Measurements from ENCODE around the gene OR2AT4.
"Not testable (repeated sequence)": the region's sequence is repeated elsewhere in the genome, so short reads cannot be mapped to it uniquely, and the experiment has no call there.

The OR2AT4 gene

GRCh38 chr11:75096456-75097172 lies at the start of gene OR2AT4:
Gene OR2AT4 (minus strand): TSS chr11:75096876.
- no peak for DNase-seq (ENCODE audit: low spot score)

GRCh38 chr11:75145972-75146519 lies 49.4 kb upstream of the OR2AT4 start:
- DNase-seq (ENCODE audit: low spot score), result no peak

GRCh38 chr11:75145196-75145971 lies 48.7 kb upstream of the OR2AT4 start:
- DNase-seq (ENCODE audit: low spot score), result no peak

DNA sequence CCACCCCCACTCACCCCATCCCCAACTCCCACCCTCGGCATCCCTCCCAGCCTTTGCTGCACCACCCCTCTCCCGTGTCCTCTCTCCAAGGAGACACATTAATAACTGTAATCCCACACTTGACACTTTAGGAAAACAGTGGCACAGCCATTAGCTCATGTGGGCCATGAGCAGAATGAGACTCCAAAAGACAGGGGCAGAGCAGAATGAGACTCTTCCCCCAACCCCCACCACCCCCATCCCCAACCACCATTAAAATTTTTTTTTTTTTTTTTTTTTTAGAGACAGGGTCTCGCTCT lies 48.0 kb upstream of the OR2AT4 start:
- no peak for DNase-seq (ENCODE audit: low spot score)

DNA sequence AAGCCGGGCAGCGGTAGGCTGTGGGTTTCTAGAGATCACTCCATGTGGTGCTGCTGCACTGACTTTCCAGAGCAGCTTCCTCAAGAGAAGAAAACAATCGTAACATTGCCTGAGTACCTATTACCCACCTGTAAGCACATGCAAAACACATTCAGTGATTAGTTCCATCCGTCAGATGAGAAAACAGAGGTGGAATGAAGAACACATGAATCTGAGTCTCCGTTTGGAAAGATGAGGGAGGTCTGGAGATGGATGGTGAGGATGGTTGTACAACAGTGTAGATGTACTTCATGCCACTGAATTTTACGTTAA lies 46.7 kb upstream of the OR2AT4 start:
- no peak for DNase-seq (ENCODE audit: low spot score)

GRCh38 chr11:75142714-75143419 lies 46.2 kb upstream of the OR2AT4 start:
- no peak for DNase-seq (ENCODE audit: low spot score)

DNA sequence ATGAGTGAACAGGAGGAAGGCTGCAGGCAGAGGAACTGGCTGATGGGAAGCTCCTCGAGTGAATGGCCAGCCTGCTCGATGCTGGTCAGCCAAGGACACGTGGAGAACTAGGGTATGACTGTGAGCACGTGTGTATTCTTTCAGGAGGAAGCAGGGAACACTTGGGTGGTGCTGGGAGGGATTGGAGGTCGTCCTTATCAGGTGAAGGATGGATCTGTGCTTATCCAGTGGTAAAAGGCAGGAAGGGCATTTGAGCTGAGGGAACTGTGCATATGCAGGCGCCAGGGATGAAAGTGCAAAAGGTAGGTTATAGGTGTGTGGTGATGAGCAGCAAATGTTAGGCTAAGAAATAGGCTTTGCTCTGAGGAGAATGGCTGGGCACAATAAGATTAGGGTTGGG lies 44.5 kb upstream of the OR2AT4 start:
- DNase-seq (ENCODE audit: low spot score), result no peak

- peak; percentile 87 for DNase-seq (ENCODE audit: low spot score)
Measured at GRCh38 chr11:75140269-75141138, 43.8 kb upstream of the OR2AT4 start.

GRCh38 chr11:75135651-75136050 lies 39.0 kb upstream of the OR2AT4 start:
- DNase-seq (ENCODE audit: low spot score), result no peak

GRCh38 chr11:75135021-75135650 lies 38.5 kb upstream of the OR2AT4 start:
- no peak for DNase-seq (ENCODE audit: low spot score)

DNA sequence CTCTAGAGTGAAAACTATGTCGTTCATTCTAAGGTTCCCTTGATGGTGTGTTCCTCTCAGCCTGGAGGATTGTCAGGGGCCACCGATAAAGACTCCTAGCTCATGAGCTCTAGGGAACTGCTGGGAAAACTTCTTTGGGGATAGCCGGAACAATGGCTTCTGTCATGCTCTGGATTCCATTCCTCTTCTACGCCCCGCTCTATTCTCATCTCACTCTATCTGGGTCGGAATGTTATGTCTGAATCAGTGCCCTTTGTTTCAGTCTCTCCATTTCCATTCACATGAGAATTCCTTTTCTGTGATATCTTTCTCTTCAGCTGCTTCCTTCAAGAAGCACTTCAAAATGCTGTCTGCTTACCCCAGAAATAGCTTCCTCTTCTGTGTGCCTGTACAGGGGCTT lies 37.3 kb upstream of the OR2AT4 start:
- DNase-seq (ENCODE audit: low spot score), result no peak

- no peak for DNase-seq (ENCODE audit: low spot score)
Measured at GRCh38 chr11:75132080-75132479, 35.4 kb upstream of the OR2AT4 start.

- DNase-seq (ENCODE audit: low spot score), result no peak
Measured at GRCh38 chr11:75126564-75126963, 29.9 kb upstream of the OR2AT4 start.

DNA sequence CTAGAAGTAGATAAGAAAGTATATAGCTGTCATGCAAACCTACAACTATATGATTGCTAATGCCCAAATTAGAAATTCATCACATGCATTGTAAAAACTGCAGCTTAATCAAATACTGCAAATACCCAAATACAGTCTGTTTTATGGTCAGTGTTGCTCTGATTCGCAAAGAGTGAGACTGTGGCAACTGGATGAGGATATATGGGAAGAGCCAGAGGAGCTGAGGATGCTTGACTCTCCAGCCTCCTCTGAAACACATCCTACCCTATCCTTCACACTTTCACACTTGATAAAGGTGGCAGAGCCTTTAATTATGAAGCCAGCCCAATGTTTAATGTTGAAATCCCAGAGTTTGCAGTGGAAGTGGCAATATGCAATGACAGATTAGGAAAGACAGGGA lies 21.9 kb upstream of the OR2AT4 start:
- DNase-seq (ENCODE audit: low spot score), result no peak

GRCh38 chr11:75114465-75114864 lies 17.8 kb upstream of the OR2AT4 start:
- DNase-seq (ENCODE audit: low spot score), result no peak

DNA sequence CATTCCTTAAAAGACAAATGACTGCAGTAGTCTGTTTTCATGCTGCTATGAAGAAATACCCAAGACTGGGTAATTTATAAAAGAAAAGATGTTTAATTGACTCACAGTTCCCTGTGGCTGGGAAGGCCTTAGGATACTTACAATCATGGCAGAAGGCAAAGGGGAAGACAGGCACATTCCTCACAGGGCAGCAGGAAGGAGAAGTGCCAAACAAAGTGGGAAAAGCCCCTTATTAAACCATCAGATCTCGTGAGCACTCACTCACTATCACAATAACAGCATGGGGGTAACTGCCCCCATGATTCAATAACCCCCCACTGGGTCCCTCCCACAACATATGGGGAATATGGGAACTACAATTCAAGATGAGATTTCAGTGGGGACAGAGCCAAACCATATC lies 16.4 kb upstream of the OR2AT4 start:
- no peak for DNase-seq (ENCODE audit: low spot score)

DNA sequence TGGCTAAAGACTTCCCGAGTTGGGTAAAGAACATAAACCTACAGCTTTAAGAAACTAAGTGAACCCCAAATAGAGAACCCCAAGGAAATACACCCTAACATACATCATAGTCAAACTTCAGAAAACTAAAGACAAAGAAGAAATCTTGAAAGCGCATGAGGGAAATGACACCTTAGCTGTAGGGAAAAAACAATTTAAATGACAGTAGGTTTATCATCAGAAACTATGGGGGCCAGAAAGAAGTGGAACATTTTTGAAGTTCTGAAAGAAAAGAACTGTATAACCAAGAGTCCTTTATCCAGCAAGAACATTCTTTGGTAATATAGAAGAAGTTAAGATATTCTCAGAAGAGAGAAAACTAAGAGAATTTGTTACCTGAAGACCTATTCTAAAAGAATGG lies 15.5 kb upstream of the OR2AT4 start:
- DNase-seq (ENCODE audit: low spot score), result no peak

DNA sequence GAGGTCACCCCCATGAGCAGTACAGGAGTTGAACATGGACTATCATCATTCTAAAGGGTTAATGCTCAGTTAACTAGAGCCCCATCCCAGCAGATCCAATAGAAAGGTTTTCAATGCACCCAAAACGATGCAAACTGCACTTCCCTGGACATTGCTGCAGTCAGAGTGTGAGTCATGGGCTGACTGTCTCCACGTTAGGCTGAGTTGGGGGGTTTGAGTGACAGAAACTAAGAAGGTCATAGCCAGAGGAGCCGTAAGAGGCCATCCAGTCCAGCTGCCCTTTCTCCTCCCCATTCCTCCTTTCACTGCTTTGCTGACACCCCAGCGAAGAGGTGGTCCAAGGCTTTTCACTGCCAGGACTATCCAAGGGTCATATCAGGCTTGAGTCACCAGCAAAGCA lies 10.5 kb upstream of the OR2AT4 start:
- DNase-seq (ENCODE audit: low spot score), result no peak

DNA sequence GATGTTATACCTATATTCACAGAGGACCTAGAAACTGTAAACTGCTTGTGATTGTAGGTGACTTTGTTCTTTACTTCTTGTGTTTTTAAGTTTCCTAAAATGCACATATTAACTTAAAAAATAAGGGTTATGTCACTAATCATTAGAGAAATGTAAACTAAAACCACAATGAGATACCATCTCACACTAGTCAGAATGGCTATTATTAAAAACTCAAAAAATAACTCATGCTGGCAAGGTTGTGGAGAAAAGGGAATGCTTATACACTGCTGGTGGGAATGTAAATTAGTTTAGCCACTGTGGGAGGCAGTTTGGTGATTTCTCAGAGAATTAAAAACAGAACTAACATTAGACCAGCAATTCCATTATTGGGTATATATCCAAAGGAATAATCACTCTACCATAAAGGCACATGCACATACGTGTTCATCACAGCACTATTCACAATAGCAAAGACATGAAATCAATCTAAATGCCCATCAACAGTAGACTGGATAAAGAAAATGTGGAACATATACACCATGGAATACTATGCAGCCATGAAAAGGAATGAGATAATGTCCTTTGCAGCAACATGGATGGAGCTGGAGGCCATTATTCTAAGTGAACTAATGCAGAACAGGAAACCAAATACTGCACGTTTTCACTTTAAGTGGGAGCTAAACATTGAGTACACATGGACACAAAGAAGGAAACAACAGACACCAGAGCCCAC lies 9.4 kb upstream of the OR2AT4 start:
- not testable (repeated sequence) for DNase-seq (ENCODE audit: low spot score)

GRCh38 chr11:75105462-75105925 lies 8.8 kb upstream of the OR2AT4 start:
- no peak for DNase-seq (ENCODE audit: low spot score)
